LNCaP clone FGC (cell line): Measurements from ENCODE around the gene KRTAP5-5.
"Not testable (repeated sequence)": the region's sequence is repeated elsewhere in the genome, so short reads cannot be mapped to it uniquely, and the experiment has no call there.

Experiments
- DNase-seq: peaks from one replicate; pipeline ENCODE4 v3.0.0-alpha.2; 2011; ENCODE audit warnings: low read depth
- H3K4me3 ChIP-seq: 2 replicates; pipeline ENCODE4 v1.5.1; 2011; ENCODE audit warnings: mild to moderate bottlenecking, low read depth, low read length, control low read depth
- CTCF ChIP-seq: IDR thresholded peaks from 2 replicates; pipeline ENCODE4 v1.5.1; 2012; ENCODE audit warnings: mild to moderate bottlenecking; ENCODE audit not compliant: control insufficient read depth, insufficient read depth; ENCODE audit errors: extremely low read depth

The KRTAP5-5 gene

GRCh38 chr11:1665313-1665712, 35.7 kb downstream of the KRTAP5-5 start:
- no peak overlapping the region for H3K4me3 ChIP-seq
- DNase-seq, result no peak
- no peak for TF ChIP-seq CTCF

- no peak for TF ChIP-seq CTCF
- no peak for DNase-seq
- no peak overlapping the region for H3K4me3 ChIP-seq
These were observed 37.7 kb downstream of the KRTAP5-5 start for GRCh38 chr11:1667121-1667850.

GRCh38 chr11:1667906-1668305, 38.3 kb downstream of the KRTAP5-5 start:
- H3K4me3 ChIP-seq, result no peak overlapping the region
- no peak for TF ChIP-seq CTCF
- DNase-seq, result no peak

GRCh38 chr11:1668911-1669473, 39.4 kb downstream of the KRTAP5-5 start:
- no peak for TF ChIP-seq CTCF
- DNase-seq, result no peak

GRCh38 chr11:1669546-1670218, 40.1 kb downstream of the KRTAP5-5 start:
- no peak for TF ChIP-seq CTCF
- no peak overlapping the region for H3K4me3 ChIP-seq
- no peak for DNase-seq

More at GRCh38 chr11:1668911-1669473, 39.4 kb downstream of the KRTAP5-5 start:
- H3K4me3 ChIP-seq, result no peak overlapping the region

- DNase-seq, H3K4me3 ChIP-seq: not testable (repeated sequence)
These were observed 40.9 kb downstream of the KRTAP5-5 start for GRCh38 chr11:1670457-1670856.

- no peak for TF ChIP-seq CTCF
- no peak overlapping the region for H3K4me3 ChIP-seq
- DNase-seq, result no peak
These were observed 41.4 kb downstream of the KRTAP5-5 start for GRCh38 chr11:1670905-1671371.
